ENCODE results near the gene SLC12A1. TPM values are rescaled to one million over a fixed set of nuclear protein-coding genes. Genes with fewer than 3 reads are reported as not detected.

The SLC12A1 gene
- total RNA-seq, 1 donor from 2014 or later = not detected

- Mint-ChIP-seq H3K9me3 (no peaks in the 10 kb centered on the region), H3K4me3 (no peak overlapping the region), H3K36me3 (ENCODE audit: low read depth) (no peaks in the 10 kb centered on the region), H3K27ac (no peak overlapping the region), H3K27me3 (ENCODE audit: insufficient read depth) (peaks cover 7% of the 10 kb centered on the region), H3K4me1 (ENCODE audit: low read depth) (peaks cover 4% of the 10 kb centered on the region)
- intact Hi-C loops (cut with micrococcal nuclease) = no loop called here
- DNase-seq (ENCODE audit: low spot score) = no peak
These were observed 86.4 kb downstream of the SLC12A1 start for GRCh38 chr15:48292458-48292857.

DNA sequence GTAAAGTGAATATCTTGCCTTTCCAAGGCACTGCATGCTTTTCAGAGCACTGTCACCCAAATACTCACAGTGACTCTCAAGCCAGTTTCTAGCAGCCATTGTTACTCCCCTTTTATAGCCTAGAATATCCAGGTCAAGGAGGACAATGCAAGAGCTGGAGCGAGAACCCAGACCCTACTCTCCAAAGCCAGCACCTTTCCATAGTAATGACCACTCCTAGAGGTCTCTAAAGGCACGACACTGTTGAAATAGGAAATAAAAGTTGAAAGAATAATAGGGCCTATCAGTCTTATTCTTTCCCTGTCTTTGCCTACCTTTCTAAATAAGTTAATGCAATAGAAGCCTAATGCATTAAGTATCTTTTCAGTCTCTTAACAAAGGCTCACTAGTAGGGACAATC is 91.6 kb downstream of the SLC12A1 start:
- intact Hi-C loops (cut with micrococcal nuclease) = no loop called here
- no peak overlapping the region for H3K4me3 Mint-ChIP-seq
- peaks cover 7% of the 10 kb centered on the region for H3K27me3 Mint-ChIP-seq (ENCODE audit: insufficient read depth)
- no peaks in the 10 kb centered on the region for H3K9me3 Mint-ChIP-seq
- no peaks in the 10 kb centered on the region for H3K4me1 Mint-ChIP-seq (ENCODE audit: low read depth)
- no peaks in the 10 kb centered on the region for H3K36me3 Mint-ChIP-seq (ENCODE audit: low read depth)
- no peak for DNase-seq (ENCODE audit: low spot score)
- no peak overlapping the region for H3K27ac Mint-ChIP-seq

GRCh38 chr15:48298914-48299313 is 92.8 kb downstream of the SLC12A1 start:
- no peak for DNase-seq (ENCODE audit: low spot score)
- Mint-ChIP-seq H3K9me3 (no peaks in the 10 kb centered on the region), H3K27ac (no peak overlapping the region), H3K4me3 (no peak overlapping the region), H3K27me3 (ENCODE audit: insufficient read depth) (peaks cover 7% of the 10 kb centered on the region), H3K36me3 (ENCODE audit: low read depth) (no peaks in the 10 kb centered on the region), H3K4me1 (ENCODE audit: low read depth) (no peaks in the 10 kb centered on the region)
- intact Hi-C loops (cut with micrococcal nuclease) = no loop called here

- no peaks in the 10 kb centered on the region for H3K4me1 Mint-ChIP-seq (ENCODE audit: low read depth)
- no peak overlapping the region for H3K27ac Mint-ChIP-seq
- H3K4me3 Mint-ChIP-seq = no peak overlapping the region
- no peaks in the 10 kb centered on the region for H3K9me3 Mint-ChIP-seq
- H3K36me3 Mint-ChIP-seq (ENCODE audit: low read depth) = no peaks in the 10 kb centered on the region
- no peak for DNase-seq (ENCODE audit: low spot score)
- H3K27me3 Mint-ChIP-seq (ENCODE audit: insufficient read depth) = peaks cover 9% of the 10 kb centered on the region
- intact Hi-C loops (cut with micrococcal nuclease) = no loop called here
These were observed 93.9 kb downstream of the SLC12A1 start for GRCh38 chr15:48300038-48300437.

- Mint-ChIP-seq H3K4me3 (no peak overlapping the region), H3K4me1 (ENCODE audit: low read depth) (no peaks in the 10 kb centered on the region), H3K27me3 (ENCODE audit: insufficient read depth) (peaks cover 8% of the 10 kb centered on the region), H3K36me3 (ENCODE audit: low read depth) (no peaks in the 10 kb centered on the region), H3K27ac (no peak overlapping the region), H3K9me3 (no peaks in the 10 kb centered on the region)
- intact Hi-C loops (cut with micrococcal nuclease) = no loop called here
- DNase-seq (ENCODE audit: low spot score) = no peak
These were observed 98.3 kb downstream of the SLC12A1 start for GRCh38 chr15:48304398-48304797.

GRCh38 chr15:48306639-48307038 is 100.5 kb downstream of the SLC12A1 start:
- Mint-ChIP-seq H3K27ac (no peak overlapping the region), H3K27me3 (ENCODE audit: insufficient read depth) (peaks cover 12% of the 10 kb centered on the region), H3K4me3 (no peak overlapping the region), H3K4me1 (ENCODE audit: low read depth) (no peaks in the 10 kb centered on the region), H3K36me3 (ENCODE audit: low read depth) (no peaks in the 10 kb centered on the region), H3K9me3 (no peaks in the 10 kb centered on the region)
- no peak for DNase-seq (ENCODE audit: low spot score)
- intact Hi-C loops (cut with micrococcal nuclease) = no loop called here

- intact Hi-C loops (cut with micrococcal nuclease) = no loop called here
- Mint-ChIP-seq H3K27ac (no peak overlapping the region), H3K4me3 (no peak overlapping the region), H3K4me1 (ENCODE audit: low read depth) (no peaks in the 10 kb centered on the region), H3K27me3 (ENCODE audit: insufficient read depth) (peaks cover 12% of the 10 kb centered on the region), H3K36me3 (ENCODE audit: low read depth) (no peaks in the 10 kb centered on the region), H3K9me3 (no peaks in the 10 kb centered on the region)
- no peak for DNase-seq (ENCODE audit: low spot score)
These were observed 101.5 kb downstream of the SLC12A1 start for GRCh38 chr15:48307586-48307985.

- Mint-ChIP-seq H3K4me3 (no peak overlapping the region), H3K9me3 (no peaks in the 10 kb centered on the region), H3K4me1 (ENCODE audit: low read depth) (no peaks in the 10 kb centered on the region), H3K27ac (no peak overlapping the region), H3K36me3 (ENCODE audit: low read depth) (no peaks in the 10 kb centered on the region), H3K27me3 (ENCODE audit: insufficient read depth) (peaks cover 12% of the 10 kb centered on the region)
- DNase-seq (ENCODE audit: low spot score) = no peak
- intact Hi-C loops (cut with micrococcal nuclease) = no loop called here
These were observed 103.6 kb downstream of the SLC12A1 start for GRCh38 chr15:48309740-48310139.

GRCh38 chr15:48313216-48313615 is 107.1 kb downstream of the SLC12A1 start:
- Mint-ChIP-seq H3K36me3 (ENCODE audit: low read depth) (no peaks in the 10 kb centered on the region), H3K4me3 (no peak overlapping the region), H3K27me3 (ENCODE audit: insufficient read depth) (peaks cover 10% of the 10 kb centered on the region), H3K4me1 (ENCODE audit: low read depth) (no peaks in the 10 kb centered on the region), H3K27ac (no peak overlapping the region), H3K9me3 (no peaks in the 10 kb centered on the region)
- DNase-seq (ENCODE audit: low spot score) = no peak
- intact Hi-C loops (cut with micrococcal nuclease) = no loop called here

DNA sequence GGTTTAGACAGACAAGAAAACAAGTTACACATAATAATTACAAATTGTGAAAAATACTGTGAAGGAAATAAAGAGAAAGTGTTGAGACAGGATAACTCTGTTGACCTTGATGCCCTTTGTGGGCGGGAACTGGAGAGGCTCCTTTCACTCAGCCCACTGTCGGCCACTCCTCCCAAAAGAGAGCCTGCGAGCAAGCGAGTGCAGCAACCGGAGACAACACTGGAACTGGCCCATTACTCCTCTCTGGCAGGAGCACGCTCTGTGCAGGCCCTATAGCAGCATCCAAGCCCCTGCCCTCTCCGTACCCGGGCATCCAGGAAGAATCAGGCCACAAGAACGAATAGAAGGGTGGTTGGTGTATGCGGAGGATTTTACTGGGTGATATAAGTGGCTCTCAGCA is 108.9 kb downstream of the SLC12A1 start:
- DNase-seq (ENCODE audit: low spot score) = no peak
- no peaks in the 10 kb centered on the region for H3K36me3 Mint-ChIP-seq (ENCODE audit: low read depth)
- H3K4me3 Mint-ChIP-seq = no peak overlapping the region
- intact Hi-C loops (cut with micrococcal nuclease) = no loop called here
- H3K27me3 Mint-ChIP-seq (ENCODE audit: insufficient read depth) = peaks cover 13% of the 10 kb centered on the region
- H3K9me3 Mint-ChIP-seq = no peaks in the 10 kb centered on the region
- H3K27ac Mint-ChIP-seq = no peak overlapping the region
- H3K4me1 Mint-ChIP-seq (ENCODE audit: low read depth) = no peaks in the 10 kb centered on the region

DNA sequence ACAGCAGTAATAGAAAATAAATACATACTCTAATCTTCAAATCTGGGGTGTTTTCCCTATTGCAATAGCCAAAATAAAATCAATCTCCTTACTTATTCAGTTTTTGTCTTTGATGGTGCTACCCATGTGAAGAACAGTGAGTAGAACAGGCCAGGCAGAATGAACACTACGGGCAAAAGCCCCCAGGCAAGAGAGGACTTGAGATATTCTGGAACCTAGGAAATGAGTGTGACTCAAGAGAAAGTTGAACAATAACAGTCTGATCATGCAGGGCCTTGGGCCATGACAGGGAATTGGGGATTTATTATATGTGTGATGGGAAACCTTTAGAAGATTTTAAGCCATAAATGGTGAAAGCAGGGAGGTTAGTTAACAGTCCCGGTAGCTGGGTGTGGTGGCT is 111.1 kb downstream of the SLC12A1 start:
- intact Hi-C loops (cut with micrococcal nuclease) = no loop called here
- Mint-ChIP-seq H3K4me1 (ENCODE audit: low read depth) (no peaks in the 10 kb centered on the region), H3K36me3 (ENCODE audit: low read depth) (no peaks in the 10 kb centered on the region), H3K9me3 (no peaks in the 10 kb centered on the region), H3K27me3 (ENCODE audit: insufficient read depth) (peaks cover 10% of the 10 kb centered on the region), H3K27ac (no peak overlapping the region), H3K4me3 (no peak overlapping the region)
- no peak for DNase-seq (ENCODE audit: low spot score)

GRCh38 chr15:48318131-48318530 is 112.0 kb downstream of the SLC12A1 start:
- H3K4me1 Mint-ChIP-seq (ENCODE audit: low read depth) = no peaks in the 10 kb centered on the region
- H3K9me3 Mint-ChIP-seq = no peaks in the 10 kb centered on the region
- no peak overlapping the region for H3K27ac Mint-ChIP-seq
- H3K36me3 Mint-ChIP-seq (ENCODE audit: low read depth) = no peaks in the 10 kb centered on the region
- intact Hi-C loops (cut with micrococcal nuclease) = no loop called here
- H3K27me3 Mint-ChIP-seq (ENCODE audit: insufficient read depth) = peaks cover 10% of the 10 kb centered on the region
- H3K4me3 Mint-ChIP-seq = no peak overlapping the region
- DNase-seq (ENCODE audit: low spot score) = no peak

DNA sequence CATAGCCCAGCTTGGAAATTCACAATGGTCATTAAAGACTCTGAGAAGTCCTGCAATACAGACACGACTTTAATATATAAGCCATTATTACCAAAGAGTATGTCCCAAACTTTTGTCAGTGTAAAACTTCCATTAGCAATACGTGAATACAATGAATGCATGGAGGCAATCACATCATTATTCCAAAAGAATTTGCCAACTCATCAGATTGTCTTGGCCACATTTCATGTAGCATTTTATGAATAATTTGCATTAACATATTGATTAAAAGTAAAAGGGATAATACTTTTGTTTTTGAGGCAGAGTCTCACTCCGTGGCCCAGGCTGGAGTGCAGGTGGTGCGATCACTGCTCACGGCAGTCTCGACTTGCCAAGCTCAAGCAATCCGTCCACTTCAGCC is 117.2 kb downstream of the SLC12A1 start:
- intact Hi-C loops (cut with micrococcal nuclease) = no loop called here
- H3K4me1 Mint-ChIP-seq (ENCODE audit: low read depth) = peaks cover 6% of the 10 kb centered on the region
- peaks cover 5% of the 10 kb centered on the region for H3K27me3 Mint-ChIP-seq (ENCODE audit: insufficient read depth)
- no peak overlapping the region for H3K4me3 Mint-ChIP-seq
- no peak overlapping the region for H3K27ac Mint-ChIP-seq
- DNase-seq (ENCODE audit: low spot score) = no peak
- no peaks in the 10 kb centered on the region for H3K9me3 Mint-ChIP-seq
- peaks cover 4% of the 10 kb centered on the region for H3K36me3 Mint-ChIP-seq (ENCODE audit: low read depth)

DNA sequence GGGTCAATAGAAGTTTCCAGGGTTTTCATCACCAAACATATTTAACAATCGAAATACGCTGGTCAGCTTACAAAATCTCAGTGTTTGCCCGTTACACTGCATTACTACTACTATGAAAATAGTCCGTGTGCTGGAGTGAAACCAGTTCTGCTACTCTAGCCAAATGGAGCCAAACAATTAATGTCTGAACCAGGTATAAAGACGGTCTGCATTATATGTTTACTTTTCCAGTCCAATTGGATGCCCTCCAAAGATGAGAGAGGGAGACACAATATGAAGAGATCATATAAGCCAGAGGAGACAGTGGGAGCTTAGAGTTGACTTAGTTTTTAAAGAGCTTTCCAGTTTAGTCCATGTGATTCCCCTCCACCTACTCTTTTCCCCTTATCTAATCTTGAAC is 118.8 kb downstream of the SLC12A1 start:
- no peak for DNase-seq (ENCODE audit: low spot score)
- H3K27ac Mint-ChIP-seq = no peak overlapping the region
- intact Hi-C loops (cut with micrococcal nuclease) = no loop called here
- H3K27me3 Mint-ChIP-seq (ENCODE audit: insufficient read depth) = no peaks in the 10 kb centered on the region
- H3K9me3 Mint-ChIP-seq = no peaks in the 10 kb centered on the region
- H3K4me3 Mint-ChIP-seq = no peak overlapping the region
- peaks cover 7% of the 10 kb centered on the region for H3K4me1 Mint-ChIP-seq (ENCODE audit: low read depth)
- peaks cover 4% of the 10 kb centered on the region for H3K36me3 Mint-ChIP-seq (ENCODE audit: low read depth)
